Neural progenitor cell (in vitro differentiated cells): ENCODE results near the gene FADS6. TPM values are rescaled to one million over a fixed set of nuclear protein-coding genes. Genes with fewer than 3 reads are reported as not detected.

Source experiments
- DNase-seq: peaks from one replicate; pipeline ENCODE4 v3.0.0-alpha.2; 2016; ENCODE audit warnings: low spot score
- H2AFZ ChIP-seq: fragments of 200-600 bp; sonication (generic); replicated peaks from 2 replicates; pipeline ENCODE4 v1.6.1; 2016; ENCODE audit warnings: antibody characterized with exemption
- H3F3A ChIP-seq: fragments of 200-600 bp; sonication (generic); 2 replicates; pipeline ENCODE4 v1.6.1; 2016; ENCODE audit warnings: antibody characterized with exemption, low read depth
- H3K27ac ChIP-seq: fragments of 200-600 bp; sonication (generic); 2 replicates; pipeline ENCODE4 v1.5.1; 2016; ENCODE audit warnings: mild to moderate bottlenecking
- H3K27me3 ChIP-seq: fragments of 200-600 bp; sonication (generic); 2 replicates; pipeline ENCODE4 v1.6.1; 2016; ENCODE audit warnings: mild to moderate bottlenecking, moderate library complexity
- H3K36me3 ChIP-seq: fragments of 200-600 bp; sonication (generic); 2 replicates; pipeline ENCODE4 v1.5.1; 2016
- H3K4me1 ChIP-seq: fragments of 200-600 bp; sonication (generic); 2 replicates; pipeline ENCODE4 v1.6.1; 2016; ENCODE audit warnings: mixed run types
- H3K4me2 ChIP-seq: fragments of 200-600 bp; sonication (generic); 2 replicates; pipeline ENCODE4 v1.6.1; 2016
- H3K4me3 ChIP-seq: fragments of 200-600 bp; sonication (generic); 2 replicates; pipeline ENCODE4 v1.5.1; 2016
- H3K79me2 ChIP-seq: fragments of 200-600 bp; sonication (generic); 2 replicates; pipeline ENCODE4 v1.6.1; 2016; ENCODE audit warnings: low read depth
- H3K9ac ChIP-seq: fragments of 200-600 bp; sonication (generic); 2 replicates; pipeline ENCODE4 v1.6.1; 2016
- H3K9me3 ChIP-seq: fragments of 200-600 bp; sonication (generic); 2 replicates; pipeline ENCODE4 v1.5.1; 2016; ENCODE audit warnings: low read depth
- H4K20me1 ChIP-seq: fragments of 200-600 bp; sonication (generic); 2 replicates; pipeline ENCODE4 v1.6.1; 2016; ENCODE audit warnings: low read depth
- H3K27ac Mint-ChIP-seq: 3 replicates; pipeline ENCODE4 v1.8.0; 2021; ENCODE audit warnings: mixed read lengths
- H3K27me3 Mint-ChIP-seq: 2 replicates; pipeline ENCODE4 v1.8.0; 2022; ENCODE audit warnings: low read depth, mild to moderate bottlenecking, inconsistent platforms, moderate library complexity, mixed read lengths; ENCODE audit not compliant: insufficient read depth
- H3K36me3 Mint-ChIP-seq: 3 replicates; pipeline ENCODE4 v1.8.0; 2021; ENCODE audit warnings: mixed read lengths
- H3K4me1 Mint-ChIP-seq: 3 replicates; pipeline ENCODE4 v1.8.0; 2021; ENCODE audit warnings: mixed read lengths
- H3K4me3 Mint-ChIP-seq: 3 replicates; pipeline ENCODE4 v1.8.0; 2021; ENCODE audit warnings: mild to moderate bottlenecking, moderate library complexity, mixed read lengths
- H3K9me3 Mint-ChIP-seq: 3 replicates; pipeline ENCODE4 v1.8.0; 2020; ENCODE audit warnings: mixed read lengths
- EZH2 ChIP-seq: fragments of 200-600 bp; sonication (generic); IDR thresholded peaks from 2 replicates; pipeline ENCODE4 v1.6.1; 2017; ENCODE audit warnings: antibody characterized with exemption, mild to moderate bottlenecking, moderate library complexity
- EZH2phosphoT487 ChIP-seq: fragments of 200-600 bp; sonication (generic); IDR thresholded peaks from 2 replicates; pipeline ENCODE4 v1.6.1; 2017; ENCODE audit warnings: antibody characterized with exemption
- total RNA-seq: library from RNA; depleted of rRNA; stranded (reverse); fragments of >200 nt; gene quantifications from 2 replicates; pipeline ENCODE4 v1.2.3, GENCODE V29; 2015; ENCODE audit warnings: low replicate concordance
- TF ChIP-seq, protein P1 (sequence below): fragments of 200-600 bp; sonication (generic); IDR thresholded peaks from 2 replicates; pipeline ENCODE4 v1.5.1; 2017; ENCODE audit warnings: antibody characterized with exemption, mild to moderate bottlenecking

The FADS6 gene
- total RNA-seq, 1 donor from 2014 or later, result 0.36 TPM

DNA sequence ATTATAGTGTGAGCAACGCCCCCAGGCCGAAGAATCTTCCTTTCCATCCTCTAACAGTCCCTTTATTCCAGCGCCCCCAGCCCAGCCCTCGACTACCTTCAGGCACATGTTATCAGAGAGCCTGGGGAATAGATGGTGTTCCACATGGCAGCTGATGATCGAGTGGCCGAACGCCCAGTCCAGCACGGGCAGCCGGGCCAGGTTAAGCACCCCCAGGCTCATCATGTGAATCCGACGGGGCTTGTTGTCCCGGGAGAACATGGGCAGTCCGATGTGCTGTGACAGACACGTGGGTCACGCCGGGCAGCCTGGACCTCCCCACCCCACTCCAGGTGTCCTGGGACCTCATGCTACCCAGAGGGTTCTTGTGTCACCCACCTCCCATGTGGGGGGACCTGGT lies 14.1 kb downstream of the FADS6 start:
- no peak overlapping the region for H3K4me2 ChIP-seq
- H3K27ac ChIP-seq, result no peak overlapping the region
- no peak overlapping the region for H3K9ac ChIP-seq
- H2AFZ ChIP-seq, result no peak overlapping the region
- peaks cover 6% of the 10 kb centered on the region for H3K4me1 ChIP-seq
- no peak overlapping the region for H3K4me3 ChIP-seq
- H3K9me3 ChIP-seq, result no peaks in the 10 kb centered on the region
- TF ChIP-seq, protein P1, sequence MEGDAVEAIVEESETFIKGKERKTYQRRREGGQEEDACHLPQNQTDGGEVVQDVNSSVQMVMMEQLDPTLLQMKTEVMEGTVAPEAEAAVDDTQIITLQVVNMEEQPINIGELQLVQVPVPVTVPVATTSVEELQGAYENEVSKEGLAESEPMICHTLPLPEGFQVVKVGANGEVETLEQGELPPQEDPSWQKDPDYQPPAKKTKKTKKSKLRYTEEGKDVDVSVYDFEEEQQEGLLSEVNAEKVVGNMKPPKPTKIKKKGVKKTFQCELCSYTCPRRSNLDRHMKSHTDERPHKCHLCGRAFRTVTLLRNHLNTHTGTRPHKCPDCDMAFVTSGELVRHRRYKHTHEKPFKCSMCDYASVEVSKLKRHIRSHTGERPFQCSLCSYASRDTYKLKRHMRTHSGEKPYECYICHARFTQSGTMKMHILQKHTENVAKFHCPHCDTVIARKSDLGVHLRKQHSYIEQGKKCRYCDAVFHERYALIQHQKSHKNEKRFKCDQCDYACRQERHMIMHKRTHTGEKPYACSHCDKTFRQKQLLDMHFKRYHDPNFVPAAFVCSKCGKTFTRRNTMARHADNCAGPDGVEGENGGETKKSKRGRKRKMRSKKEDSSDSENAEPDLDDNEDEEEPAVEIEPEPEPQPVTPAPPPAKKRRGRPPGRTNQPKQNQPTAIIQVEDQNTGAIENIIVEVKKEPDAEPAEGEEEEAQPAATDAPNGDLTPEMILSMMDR, result no peak
- TF ChIP-seq EZH2, result no peak
- no peak for TF ChIP-seq EZH2phosphoT487
- Mint-ChIP-seq H3K4me1 (peaks cover 6% of the 10 kb centered on the region), H3K9me3 (no peaks in the 10 kb centered on the region), H3K27ac (no peak overlapping the region), H3K4me3 (no peak overlapping the region), H3K27me3 (peaks cover 17% of the 10 kb centered on the region), H3K36me3 (no peaks in the 10 kb centered on the region)
- DNase-seq, result no peak
- no peaks in the 10 kb centered on the region for H3K27me3 ChIP-seq
- H3F3A ChIP-seq, result no peaks in the 10 kb centered on the region
- H4K20me1 ChIP-seq, result no peaks in the 10 kb centered on the region
- H3K79me2 ChIP-seq, result no peaks in the 10 kb centered on the region
- H3K36me3 ChIP-seq, result no peaks in the 10 kb centered on the region

DNA sequence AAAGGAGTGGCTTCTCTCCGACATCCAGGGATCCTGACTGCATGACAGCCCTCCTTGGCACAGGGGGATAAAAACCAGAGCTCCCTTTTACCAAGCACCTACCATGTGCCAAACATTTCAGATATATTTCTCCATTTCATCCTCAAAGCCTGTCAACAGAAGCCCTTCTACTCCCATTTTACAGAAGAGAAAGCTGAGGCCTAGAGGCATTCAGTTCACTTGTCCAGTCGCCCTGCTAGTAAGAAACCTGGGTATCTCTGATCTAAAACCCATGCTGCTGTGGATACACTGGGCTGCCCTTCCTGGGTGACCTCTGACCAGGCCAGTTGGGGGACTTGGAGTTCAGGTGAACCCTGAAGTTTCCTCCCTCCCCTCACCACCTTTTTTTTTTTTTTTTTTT lies 14.8 kb downstream of the FADS6 start:
- H3K36me3 Mint-ChIP-seq, result no peaks in the 10 kb centered on the region
- TF ChIP-seq, protein P1, result no peak
- TF ChIP-seq EZH2 (no peak), EZH2phosphoT487 (no peak)
- Histone ChIP-seq H3K79me2 (no peaks in the 10 kb centered on the region), H3K27me3 (no peaks in the 10 kb centered on the region), H3K4me3 (no peak overlapping the region), H4K20me1 (no peaks in the 10 kb centered on the region), H3K27ac (no peak overlapping the region), H3K36me3 (no peaks in the 10 kb centered on the region), H2AFZ (no peak overlapping the region), H3K4me1 (peaks cover 11% of the 10 kb centered on the region), H3K9ac (no peak overlapping the region), H3K4me2 (no peak overlapping the region), H3K9me3 (no peaks in the 10 kb centered on the region), H3F3A (peaks cover 5% of the 10 kb centered on the region)
- no peak overlapping the region for H3K4me3 Mint-ChIP-seq
- no peak for DNase-seq
- no peaks in the 10 kb centered on the region for H3K9me3 Mint-ChIP-seq
- peaks cover 11% of the 10 kb centered on the region for H3K27me3 Mint-ChIP-seq
- H3K27ac Mint-ChIP-seq, result no peak overlapping the region
- H3K4me1 Mint-ChIP-seq, result peaks cover 10% of the 10 kb centered on the region

DNA sequence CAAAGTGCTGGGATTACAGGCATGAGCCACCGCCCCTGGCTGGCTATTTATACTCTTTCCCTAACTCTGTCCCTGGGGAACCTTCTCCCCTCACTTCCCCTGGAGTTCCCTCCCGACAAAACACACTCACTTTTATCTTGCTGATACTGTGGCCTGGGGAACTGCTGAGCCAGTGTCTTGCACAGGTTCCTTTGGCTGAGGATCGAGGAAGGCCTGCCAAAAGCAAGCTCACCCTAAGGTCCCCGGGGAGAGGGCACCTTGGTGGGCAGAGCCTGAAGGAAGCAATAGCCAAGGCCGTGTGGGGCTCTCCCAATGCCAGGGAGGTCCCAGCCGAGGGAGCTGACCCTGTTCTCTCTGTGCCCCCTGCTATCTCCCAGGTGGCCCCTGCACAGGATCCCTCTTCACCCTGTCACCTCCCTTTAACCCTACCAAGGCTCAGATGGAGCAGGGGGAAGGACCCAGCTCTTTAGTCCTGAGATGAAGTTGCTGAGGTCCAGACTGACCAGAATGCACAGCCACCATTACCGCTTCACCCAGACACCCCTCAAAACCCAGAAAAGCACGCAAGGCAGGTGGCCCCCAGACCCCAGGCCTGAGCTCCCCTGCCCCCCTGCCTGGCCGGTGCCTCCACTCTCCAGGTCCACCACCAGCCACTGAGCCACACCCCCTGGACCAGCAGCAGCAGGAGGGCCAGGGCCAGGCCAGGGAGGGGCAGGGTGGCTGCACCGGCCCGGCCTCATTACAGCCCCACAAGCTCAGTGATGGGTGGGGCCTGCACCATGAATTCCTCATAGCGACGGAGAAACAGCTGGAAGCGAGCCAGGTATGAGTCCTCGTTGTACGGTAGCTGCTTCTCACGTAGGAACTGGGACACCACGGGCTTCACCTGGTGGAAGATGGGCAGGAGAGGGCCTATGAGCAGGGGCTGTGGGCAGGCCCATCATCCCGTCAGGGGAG lies 15.6 kb downstream of the FADS6 start:
- TF ChIP-seq EZH2 (no peak), EZH2phosphoT487 (no peak)
- TF ChIP-seq, protein P1, result no peak
- Histone ChIP-seq H3K79me2 (no peaks in the 10 kb centered on the region), H3K36me3 (no peaks in the 10 kb centered on the region), H3F3A (peaks cover 5% of the 10 kb centered on the region), H3K4me3 (no peak overlapping the region), H3K27me3 (no peaks in the 10 kb centered on the region), H3K27ac (no peak overlapping the region), H3K4me2 (no peak overlapping the region), H3K9ac (no peak overlapping the region), H4K20me1 (no peaks in the 10 kb centered on the region), H3K4me1 (peaks cover 8% of the 10 kb centered on the region), H3K9me3 (no peaks in the 10 kb centered on the region), H2AFZ (no peak overlapping the region)
- Mint-ChIP-seq H3K4me1 (peaks cover 10% of the 10 kb centered on the region), H3K27ac (no peak overlapping the region), H3K36me3 (no peaks in the 10 kb centered on the region), H3K9me3 (no peaks in the 10 kb centered on the region), H3K4me3 (no peak overlapping the region), H3K27me3 (peaks cover 12% of the 10 kb centered on the region)
- DNase-seq, result no peak
